NK-92 treated with Interleukin-12 subunit alpha and Interleukin-12 subunit beta, amount 100 ng/mL, for 24 hours (cell line): ENCODE measurements around the gene NFE2L1.
"Not testable (repeated sequence)": the region's sequence is repeated elsewhere in the genome, so short reads cannot be mapped to it uniquely, and the experiment has no call there.

Experiments
- DNase-seq: peaks from one replicate; lab custom pipeline; 2025; lab: John Stamatoyannopoulos, UW

NFE2L1 gene

GRCh38 chr17:48048384-48049126 is 396 bp downstream of the NFE2L1 start:
- DNase-seq, result peak; percentile 86

GRCh38 chr17:48051283-48051682 is 3.1 kb downstream of the NFE2L1 start:
- no peak for DNase-seq

- DNase-seq, result no peak
Observed at GRCh38 chr17:48051706-48052486, 3.7 kb downstream of the NFE2L1 start.

DNA sequence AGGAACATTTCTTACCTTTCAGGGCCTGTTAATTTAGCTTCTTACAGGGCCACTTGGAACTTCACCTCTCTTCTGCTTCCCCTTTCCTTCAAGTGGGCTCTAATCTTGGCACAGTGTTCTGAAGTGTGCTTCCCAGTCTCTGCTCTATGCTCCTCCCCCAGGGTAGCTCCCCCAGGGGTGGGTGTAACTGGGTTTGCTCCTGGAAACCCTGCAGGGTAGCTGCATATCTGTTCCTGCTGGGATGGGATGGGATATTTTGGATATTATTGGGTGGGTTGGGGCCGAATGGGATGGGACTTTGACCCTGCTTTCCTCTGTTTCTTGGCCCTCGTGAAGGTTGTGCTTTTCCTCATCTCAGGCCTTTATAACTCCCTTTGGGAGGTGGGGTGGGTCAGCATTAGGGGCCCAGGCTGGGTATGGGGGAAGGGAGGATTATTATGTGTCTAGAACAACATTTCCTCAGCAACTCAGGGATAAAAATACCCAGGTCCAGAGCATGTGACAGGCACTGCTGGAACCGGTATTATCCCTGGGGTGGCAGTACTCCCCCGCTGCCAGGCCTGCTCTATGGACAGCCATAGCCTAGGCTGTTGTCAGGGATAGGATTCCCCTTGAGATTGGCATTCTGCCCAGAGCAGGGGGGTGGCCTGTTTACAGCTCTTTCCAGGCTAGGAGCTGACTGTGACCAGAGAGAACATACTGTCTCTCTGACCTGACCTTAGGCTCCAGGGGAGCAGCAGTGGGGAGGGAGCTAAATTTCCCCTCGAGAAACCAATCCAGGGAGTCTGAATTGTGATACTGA is 5.0 kb downstream of the NFE2L1 start:
- DNase-seq, result no peak

GRCh38 chr17:48053758-48054237 is 5.6 kb downstream of the NFE2L1 start:
- no peak for DNase-seq

- DNase-seq, result no peak
Observed at GRCh38 chr17:48054238-48055185, 6.4 kb downstream of the NFE2L1 start.

DNA sequence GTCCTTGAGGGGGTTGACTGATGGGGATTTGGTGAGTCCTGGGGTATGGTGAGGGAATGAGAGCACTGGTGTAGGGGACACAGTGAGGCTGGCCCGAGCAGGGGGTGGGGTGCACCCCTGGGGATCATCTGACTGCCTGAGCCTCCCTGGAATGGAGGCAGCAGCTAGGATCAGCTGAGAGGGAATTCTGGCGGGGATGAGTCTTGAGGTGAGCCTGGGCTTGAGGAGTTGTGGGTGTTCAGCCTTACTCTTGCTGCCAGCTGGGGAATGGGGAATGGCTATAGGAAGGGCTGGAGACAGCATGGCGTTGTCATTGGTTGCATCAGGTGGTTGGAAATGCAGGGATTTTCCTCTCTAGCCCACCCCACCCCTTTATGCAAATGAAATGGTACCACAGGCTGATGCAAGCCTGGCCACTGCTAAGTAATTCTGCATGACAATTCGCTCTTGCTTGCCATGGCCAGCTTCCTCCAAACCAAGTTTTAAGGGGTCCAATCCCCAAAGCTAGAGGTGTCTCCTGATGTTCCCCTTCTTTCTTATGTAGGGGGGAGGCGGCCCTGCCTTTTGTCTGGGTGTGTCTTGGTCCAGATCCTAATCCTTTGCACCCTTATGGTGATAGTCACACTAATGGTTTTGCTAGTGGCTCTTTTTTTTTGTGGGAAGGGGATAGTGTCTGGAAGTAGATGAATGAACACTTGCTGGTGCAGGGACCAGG is 7.5 kb downstream of the NFE2L1 start:
- DNase-seq, result peak; percentile 60

DNA sequence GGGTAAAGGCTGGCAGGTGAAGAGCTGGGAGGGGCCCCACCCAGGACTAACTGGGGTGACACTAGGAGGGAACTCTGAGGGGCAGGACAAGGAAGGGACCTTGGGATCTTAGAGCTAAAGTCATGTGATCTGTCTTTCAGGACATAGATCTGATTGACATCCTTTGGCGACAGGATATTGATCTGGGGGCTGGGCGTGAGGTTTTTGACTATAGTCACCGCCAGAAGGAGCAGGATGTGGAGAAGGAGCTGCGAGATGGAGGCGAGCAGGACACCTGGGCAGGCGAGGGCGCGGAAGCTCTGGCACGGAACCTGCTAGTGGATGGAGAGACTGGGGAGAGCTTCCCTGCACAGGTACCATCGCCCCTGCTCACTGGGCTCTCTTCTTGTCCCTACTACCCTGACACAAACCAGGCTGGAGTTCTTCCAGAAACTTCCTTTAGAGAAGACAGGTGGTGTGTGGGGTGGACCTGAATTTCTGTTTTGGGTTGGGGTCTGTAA is 8.1 kb downstream of the NFE2L1 start:
- no peak for DNase-seq

DNA sequence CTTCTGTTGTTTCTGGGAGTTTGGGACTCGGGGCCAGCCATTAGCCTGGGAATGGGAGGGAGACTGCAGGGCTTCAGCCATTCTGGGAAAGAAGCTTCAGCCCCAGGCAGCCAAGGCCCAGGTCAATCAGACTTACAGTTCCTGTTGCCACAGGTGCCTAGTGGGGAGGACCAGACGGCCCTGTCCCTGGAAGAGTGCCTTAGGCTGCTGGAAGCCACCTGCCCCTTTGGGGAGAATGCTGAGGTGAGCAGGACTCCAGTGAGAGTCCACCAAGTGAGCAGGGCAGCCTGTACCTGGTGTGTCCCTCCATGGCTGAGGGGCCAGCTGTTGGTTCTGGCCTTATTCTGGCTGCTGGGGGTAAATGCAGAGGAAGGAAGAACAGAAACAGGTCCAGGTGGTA is 8.7 kb downstream of the NFE2L1 start:
- DNase-seq, result no peak

GRCh38 chr17:48057626-48058025 is 9.5 kb downstream of the NFE2L1 start:
- DNase-seq, result no peak

DNA sequence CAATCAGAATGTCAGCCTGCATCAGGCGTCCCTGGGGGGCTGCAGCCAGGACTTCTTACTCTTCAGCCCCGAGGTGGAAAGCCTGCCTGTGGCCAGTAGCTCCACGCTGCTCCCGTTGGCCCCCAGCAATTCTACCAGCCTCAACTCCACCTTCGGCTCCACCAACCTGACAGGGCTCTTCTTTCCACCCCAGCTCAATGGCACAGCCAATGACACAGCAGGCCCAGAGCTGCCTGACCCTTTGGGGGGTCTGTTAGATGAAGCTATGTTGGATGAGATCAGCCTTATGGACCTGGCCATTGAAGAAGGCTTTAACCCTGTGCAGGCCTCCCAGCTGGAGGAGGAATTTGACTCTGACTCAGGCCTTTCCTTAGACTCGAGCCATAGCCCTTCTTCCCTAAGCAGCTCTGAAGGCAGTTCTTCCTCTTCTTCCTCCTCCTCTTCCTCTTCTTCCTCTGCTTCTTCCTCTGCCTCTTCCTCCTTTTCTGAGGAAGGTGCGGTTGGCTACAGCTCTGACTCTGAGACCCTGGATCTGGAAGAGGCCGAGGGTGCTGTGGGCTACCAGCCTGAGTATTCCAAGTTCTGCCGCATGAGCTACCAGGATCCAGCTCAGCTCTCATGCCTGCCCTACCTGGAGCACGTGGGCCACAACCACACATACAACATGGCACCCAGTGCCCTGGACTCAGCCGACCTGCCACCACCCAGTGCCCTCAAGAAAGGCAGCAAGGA is 10.4 kb downstream of the NFE2L1 start:
- DNase-seq, result no peak

GRCh38 chr17:48059125-48059668 is 11.0 kb downstream of the NFE2L1 start:
- no peak for DNase-seq

GRCh38 chr17:48060249-48060648 is 12.1 kb downstream of the NFE2L1 start:
- DNase-seq, result no peak

DNA sequence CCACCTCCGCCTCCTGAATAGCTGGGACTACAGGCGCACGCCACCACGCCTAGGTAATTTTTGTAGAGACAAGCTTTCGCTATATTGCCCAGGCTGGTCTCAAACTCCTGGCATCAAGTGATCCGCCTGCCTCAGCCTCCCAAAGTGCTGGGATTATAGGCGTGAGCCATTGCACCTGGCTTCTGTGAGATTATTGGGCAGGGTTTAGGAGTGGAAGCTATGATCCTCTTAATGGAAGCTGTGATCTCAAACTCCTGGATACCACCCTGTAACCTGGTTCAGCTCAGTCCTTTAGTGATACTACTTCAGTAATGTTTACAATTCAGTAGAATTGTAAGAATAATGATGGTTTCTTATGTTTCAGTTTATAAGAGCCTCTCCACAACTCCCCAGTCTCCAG is 14.1 kb downstream of the NFE2L1 start:
- no peak for DNase-seq

DNA sequence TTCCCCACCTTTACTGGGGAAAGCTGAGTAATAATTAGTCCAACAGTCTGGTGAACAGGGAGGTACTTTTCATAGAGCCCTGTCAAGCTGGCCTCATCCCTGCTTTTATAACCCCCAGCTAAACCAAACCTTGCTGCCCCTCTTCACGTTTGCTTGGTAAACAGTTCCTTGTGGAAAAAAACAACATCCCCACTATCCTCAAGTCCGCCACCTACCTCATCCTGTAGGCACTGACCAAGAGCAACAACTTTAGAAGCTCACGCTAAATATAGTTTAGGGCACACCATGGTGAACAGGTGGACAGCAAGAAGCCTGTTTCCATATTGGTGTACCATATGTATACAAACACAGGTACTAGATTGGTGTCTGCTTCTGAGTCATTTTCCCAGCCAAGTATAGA is 16.5 kb downstream of the NFE2L1 start:
- DNase-seq, result no peak

DNA sequence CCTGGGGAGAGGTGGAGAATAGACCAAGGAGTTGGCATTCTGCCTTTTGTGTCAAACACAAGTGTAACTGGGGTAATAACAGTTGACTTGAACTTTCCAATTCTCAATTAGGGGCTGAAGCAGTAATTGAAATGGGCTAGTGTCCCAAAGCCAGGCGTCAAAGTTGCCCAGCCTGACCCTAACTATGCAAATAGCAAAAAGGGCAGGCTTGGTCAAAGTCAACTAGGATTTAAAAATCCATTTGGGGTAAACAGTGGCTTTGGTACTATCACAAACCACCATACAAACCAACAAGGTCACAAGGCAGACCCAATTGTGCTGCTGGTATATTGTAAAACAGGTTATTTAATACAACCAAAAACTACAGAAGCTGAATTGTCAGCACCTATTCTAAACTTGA is 18.0 kb downstream of the NFE2L1 start:
- DNase-seq, result no peak

DNA sequence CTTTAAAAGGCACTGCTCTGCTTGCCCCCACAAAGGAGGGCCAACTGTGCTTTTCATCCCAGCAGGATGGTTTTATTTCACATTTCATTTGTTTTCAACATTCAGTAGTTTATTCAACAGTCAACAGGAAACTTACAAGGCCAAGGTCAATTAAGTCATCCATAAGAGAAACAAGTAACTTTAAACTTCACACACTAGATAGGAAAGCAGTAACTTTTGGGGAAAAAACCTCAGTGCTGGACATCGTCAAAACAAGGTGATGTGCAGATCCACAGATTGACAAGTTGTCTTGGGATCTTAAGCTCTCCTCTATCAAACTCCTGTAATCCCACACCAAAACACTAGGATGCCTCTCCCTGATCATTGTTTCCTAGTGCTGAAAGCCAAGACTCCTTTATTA is 18.5 kb downstream of the NFE2L1 start:
- no peak for DNase-seq

DNA sequence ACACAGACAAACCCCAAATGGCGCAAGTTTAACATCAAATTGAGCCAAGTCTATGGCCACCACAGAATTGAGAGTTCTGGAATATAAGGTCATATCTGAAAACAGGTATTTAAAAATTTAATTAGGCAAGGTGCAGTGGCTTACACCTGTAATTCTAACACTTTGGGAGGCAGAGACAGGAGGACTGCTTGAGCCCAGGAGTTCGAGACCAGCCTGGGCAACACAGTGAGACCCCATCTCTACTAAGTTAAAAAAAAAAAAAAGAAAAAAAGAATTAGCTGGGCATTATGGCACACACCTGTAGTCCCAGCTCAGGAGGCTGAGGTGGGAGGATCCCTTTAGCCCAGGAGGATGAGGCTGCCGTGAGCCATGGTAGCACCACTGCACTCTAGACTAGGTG is 19.1 kb downstream of the NFE2L1 start:
- no peak for DNase-seq

DNA sequence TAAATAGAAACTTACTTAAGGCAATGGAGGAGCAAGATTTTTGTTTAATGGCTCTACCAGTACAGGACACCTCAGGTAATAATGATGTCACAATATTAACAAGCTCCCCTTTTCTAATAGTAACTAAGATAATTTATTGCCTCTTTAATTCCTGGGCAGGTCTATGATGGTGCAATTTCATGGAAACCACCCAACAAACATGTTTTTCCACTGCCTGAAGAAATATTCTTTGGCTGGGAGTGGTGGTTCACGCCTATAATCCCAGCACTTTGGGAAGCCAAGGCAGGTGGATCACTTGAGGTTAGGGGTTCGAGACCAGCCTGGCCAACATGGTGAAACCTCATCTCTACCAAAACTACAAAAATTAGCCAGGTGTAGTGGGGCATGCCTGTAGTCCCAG is 19.6 kb downstream of the NFE2L1 start:
- DNase-seq, result not testable (repeated sequence)
